Cardiac atrium fibroblast (primary cell): ENCODE measurements around the gene GPA33. TPM values are rescaled to one million over a fixed set of nuclear protein-coding genes. Genes with fewer than 3 reads are reported as not detected.

ENCODE experiments used
- total RNA-seq: library from RNA; depleted of rRNA; stranded (reverse); fragments of >200 nt; gene quantifications from 2 replicates; pipeline ENCODE4 v1.2.3, GENCODE V29; 2015

Gene GPA33
- not detected in 2 replicates for total RNA-seq

GRCh38 chr1:167090314-167090942 is at the start of gene GPA33:
GPA33 (minus strand) TSS chr1:167090377; CDS start chr1:167090287, 90 bp downstream.

GRCh38 chr1:167093846-167094516 is 3.8 kb upstream of the GPA33 start, which contains the start of gene STYXL2:
STYXL2 (plus strand) TSS chr1:167094075; CDS start chr1:167094850, 775 bp downstream.

Other genes starting within 250 kb of the GPA33 start
- gene TADA1, start 214.1 kb downstream of the GPA33 start, total RNA-seq, result 4.2 and 5.6 TPM in 2 replicates
- not detected in 2 replicates for gene ILDR2, start 114.8 kb downstream of the GPA33 start, total RNA-seq
- gene MAEL, start 101.1 kb downstream of the GPA33 start, total RNA-seq, result 0.18 TPM in 1 of 2 replicates, not detected in the other
- not detected in 2 replicates for gene STYXL2, start 3.7 kb upstream of the GPA33 start, total RNA-seq
- gene POU2F1, start 130.5 kb upstream of the GPA33 start, total RNA-seq, result 1.4 and 2.9 TPM in 2 replicates